HG03558 (cell line): ENCODE results near the gene SHISA9.

Experiments used
- ATAC-seq: cut with Tn5 transposase; IDR thresholded peaks from one replicate; pipeline ENCODE4 v1.9.1; 2021; ENCODE audit warnings: moderate number of reproducible peaks; ENCODE audit not compliant: unreplicated experiment; ENCODE audit errors: extremely low read depth

Gene SHISA9

DNA sequence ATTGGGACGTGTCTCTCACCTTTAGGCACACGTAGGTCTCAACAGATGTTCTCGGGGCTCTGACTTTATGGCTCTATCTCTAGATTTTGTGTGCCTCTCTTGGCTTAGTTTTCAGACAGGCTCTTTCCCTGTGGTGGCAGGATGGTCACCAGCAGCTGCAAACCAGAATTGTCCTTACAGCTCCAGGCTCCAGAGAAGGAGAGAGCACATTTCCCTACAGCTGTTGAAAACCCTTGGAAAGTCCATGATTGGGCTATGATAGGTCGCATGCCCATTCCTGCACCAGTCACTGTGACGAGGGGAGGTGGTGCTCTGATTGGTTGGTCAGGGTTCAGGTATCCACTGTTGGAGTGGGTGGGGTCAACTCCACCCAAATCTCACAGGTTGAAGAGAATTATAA lies 41.5 kb downstream of the SHISA9 start:
- no peak for ATAC-seq

DNA sequence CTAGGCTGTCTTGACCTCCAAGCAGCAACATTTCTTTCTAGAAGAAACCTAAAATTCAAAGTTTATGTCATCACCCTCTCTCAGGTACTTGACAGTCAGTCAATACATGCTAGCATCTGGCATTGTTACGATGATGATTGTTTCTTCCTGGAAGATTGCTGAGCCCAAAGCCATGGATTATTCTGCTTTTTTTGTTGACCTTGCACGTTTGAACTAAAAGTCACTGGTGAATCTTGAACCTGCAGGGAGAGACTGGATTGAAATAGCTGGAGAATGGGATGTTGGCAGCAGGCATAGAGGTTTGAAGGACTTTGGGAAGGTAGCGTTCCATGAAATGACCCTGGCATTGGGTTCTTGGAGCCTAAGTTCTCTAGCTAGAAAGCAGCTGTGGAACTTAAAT lies 42.9 kb downstream of the SHISA9 start:
- no peak for ATAC-seq

- no peak for ATAC-seq
Observed at GRCh38 chr16:12951392-12951791, 50.0 kb downstream of the SHISA9 start.

DNA sequence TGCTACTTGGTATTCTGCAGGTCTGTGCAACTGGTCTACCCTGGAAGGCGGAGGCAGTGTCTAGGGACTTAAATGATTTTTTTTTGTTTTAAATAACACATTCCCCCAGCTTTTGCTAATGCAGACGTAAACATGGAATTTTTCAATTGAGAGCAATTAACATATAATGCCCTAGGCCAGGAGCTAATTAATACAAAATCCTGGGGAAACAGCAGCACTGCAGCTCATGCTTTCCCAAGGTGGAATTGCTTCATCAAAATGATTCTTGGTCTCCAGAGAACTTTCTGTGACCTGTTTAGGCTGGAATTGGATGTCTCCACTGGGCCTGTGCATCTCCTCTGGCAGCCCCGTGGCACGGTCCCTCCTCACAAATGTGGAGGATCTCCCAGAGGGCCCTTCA lies 50.6 kb downstream of the SHISA9 start:
- no peak for ATAC-seq

GRCh38 chr16:12958366-12958765 lies 57.0 kb downstream of the SHISA9 start:
- no peak for ATAC-seq

DNA sequence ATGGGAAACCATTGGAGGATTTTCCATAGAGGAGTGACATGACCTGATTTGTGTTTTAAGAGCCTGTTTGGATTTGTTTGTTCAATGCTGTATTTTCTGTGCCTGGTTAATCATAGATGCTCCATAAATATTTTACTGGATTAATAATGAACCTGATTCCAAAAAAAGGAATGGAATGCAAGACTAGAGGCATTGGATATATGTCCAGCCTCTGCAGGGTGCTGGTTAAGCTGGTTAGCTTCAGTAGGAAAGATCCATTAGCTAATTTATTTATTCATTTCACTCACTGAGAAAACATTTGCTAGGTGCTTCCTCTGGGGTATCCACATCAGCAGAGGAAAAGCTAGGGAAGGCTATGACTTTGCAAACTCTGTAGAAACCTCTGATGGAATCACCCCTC lies 57.7 kb downstream of the SHISA9 start:
- no peak for ATAC-seq

GRCh38 chr16:12961626-12962025 lies 60.2 kb downstream of the SHISA9 start:
- ATAC-seq: no peak

DNA sequence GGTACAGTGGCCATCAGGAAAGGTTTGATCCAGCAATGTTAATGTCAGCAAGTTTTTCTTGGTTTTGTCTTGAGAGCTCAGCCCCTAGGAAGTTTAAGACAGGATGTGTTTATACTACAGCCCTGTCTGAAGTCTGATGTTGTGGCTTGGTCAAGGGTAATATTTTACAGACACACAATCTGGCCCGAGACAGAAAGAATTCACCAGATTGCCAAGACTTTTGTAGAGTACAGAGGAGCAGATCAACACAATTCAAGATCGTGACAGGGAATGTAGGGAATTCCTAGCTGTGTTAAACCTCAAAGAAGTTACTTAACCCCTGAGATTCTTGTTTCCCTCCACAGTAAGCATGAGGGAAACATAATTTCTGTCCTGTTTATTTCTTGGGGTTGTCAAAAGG lies 63.1 kb downstream of the SHISA9 start:
- ATAC-seq: no peak

GRCh38 chr16:12965274-12965804 lies 63.9 kb downstream of the SHISA9 start:
- no peak for ATAC-seq

- ATAC-seq: no peak
Observed at GRCh38 chr16:12971241-12971640, 69.8 kb downstream of the SHISA9 start.

DNA sequence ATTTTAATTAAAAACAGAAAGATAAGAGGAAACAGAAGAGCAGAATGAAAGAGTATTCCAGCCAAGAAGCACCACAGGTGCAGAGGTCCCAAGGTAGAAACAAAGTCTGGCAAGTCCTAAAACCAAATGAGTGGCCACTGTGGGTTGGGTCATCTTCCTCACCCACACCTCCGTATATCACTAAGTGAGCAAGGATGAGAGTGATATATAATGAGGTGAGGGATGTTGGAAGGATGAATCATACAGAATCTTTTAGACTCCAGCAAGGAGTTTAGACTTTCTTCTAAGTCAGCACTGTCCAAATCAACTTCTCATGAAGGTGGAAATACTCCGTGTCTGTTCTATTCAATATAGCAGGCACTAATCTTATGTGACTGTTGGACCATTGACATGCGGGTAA lies 70.8 kb downstream of the SHISA9 start:
- ATAC-seq: no peak

DNA sequence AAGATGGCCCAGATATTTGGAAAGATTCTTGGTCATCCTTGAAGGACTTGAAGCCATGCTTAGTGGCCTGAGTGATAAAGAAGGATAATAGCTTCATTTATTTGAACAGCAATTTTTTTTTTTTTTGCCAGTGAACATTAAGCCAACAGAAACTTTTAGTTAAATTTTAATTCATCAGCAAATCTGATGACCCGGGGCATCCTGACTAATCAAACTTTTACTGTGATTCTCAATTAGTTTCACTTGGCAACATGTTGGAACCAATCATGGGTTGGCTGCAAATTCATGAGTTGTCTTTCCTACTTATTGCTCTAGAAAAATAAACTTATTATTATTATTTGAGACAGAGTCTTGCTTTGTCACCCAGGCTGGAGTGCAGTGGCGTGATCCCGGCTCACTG lies 74.4 kb downstream of the SHISA9 start:
- no peak for ATAC-seq

DNA sequence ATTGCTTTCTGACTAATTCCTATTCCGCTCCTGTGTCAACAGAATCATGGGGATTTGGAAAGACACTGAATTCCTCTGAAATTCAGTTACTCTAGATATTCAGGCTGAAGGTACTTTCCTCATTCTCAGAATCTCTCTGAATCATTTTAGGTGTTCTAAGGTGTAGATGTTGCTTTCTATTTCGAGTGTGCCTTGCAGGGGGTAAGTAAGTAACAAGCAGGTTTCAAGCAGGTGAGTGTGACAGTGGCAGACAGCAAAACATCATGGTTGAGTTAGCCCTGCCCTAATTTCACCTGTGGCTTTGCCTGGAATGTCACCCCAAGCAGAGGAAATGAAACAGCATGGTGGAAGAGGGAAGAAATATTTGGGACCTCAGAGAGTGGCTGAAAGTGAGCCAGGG lies 75.1 kb downstream of the SHISA9 start:
- ATAC-seq: no peak

GRCh38 chr16:12976936-12977335 lies 75.5 kb downstream of the SHISA9 start:
- ATAC-seq: no peak

DNA sequence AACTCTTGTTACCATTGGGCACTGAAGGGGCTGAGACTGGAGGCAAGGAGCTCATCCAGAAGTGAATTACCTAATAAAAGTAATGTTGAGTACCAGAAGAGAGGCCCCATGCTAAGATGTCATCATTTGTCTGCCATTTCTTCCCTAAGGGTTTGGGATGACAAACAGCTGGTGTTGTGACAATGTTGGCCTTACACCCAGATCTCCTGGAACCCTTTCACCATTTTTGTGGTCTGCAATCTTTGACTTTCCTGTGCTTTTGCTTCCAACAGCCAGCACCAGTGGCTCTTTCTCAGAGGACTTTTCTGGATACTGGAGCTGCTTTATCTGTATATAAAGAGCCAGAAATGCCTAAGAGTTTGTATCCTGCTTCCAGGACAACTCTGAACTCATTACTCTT lies 84.1 kb downstream of the SHISA9 start:
- no peak for ATAC-seq

- ATAC-seq: no peak
Observed at GRCh38 chr16:12988071-12988470, 86.7 kb downstream of the SHISA9 start.

- no peak for ATAC-seq
Observed at GRCh38 chr16:12992066-12992465, 90.7 kb downstream of the SHISA9 start.

- no peak for ATAC-seq
Observed at GRCh38 chr16:12994402-12994801, 93.0 kb downstream of the SHISA9 start.

GRCh38 chr16:12995721-12996372 lies 94.4 kb downstream of the SHISA9 start:
- no peak for ATAC-seq

GRCh38 chr16:12998361-12999085 lies 97.1 kb downstream of the SHISA9 start:
- no peak for ATAC-seq

DNA sequence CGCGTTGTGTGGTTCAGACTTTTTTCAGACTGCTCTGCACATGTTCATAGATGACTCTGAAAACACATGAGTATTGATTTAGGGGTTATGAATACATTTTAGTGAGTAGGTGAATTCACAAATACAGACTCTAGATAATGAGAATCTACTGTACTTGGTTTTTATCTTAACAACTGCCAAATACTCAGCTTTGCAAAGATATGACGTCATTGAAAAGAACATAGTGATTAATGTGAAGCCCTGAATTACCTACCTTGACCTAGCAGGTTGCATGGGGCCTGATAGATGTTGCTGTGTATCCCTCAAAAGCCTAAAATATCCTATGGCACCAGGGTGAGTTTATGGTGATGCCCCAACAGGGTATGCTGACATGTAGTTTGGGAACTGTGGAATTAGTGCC lies 98.0 kb downstream of the SHISA9 start:
- no peak for ATAC-seq

DNA sequence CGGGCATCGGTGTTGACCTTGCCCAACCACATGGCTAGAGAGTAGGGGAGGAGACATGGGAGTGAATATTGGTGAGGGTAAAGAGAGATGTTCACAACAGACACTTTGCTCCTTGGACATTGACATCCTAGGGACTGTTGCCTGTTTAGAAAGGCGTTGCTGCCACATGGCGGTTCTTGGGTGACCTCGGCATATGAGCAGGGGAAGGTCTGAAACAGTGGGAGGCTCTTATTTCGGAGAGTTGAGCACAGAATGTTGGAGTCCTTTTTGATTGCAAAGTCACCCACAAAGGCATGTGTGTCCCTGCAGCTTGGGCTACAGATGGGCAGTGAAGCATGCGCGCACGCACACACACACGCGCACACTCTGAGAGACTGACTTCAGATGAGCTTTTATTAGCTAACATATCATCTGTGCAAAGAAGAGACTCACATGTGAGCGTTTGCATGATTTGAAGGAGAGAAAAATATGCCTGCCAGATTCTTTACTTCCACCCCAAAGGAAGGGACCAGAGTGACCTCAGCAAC lies 104.4 kb downstream of the SHISA9 start:
- ATAC-seq: no peak
